Breast epithelium (tissue), 4 donors: Measurements from ENCODE around the gene PRG2. TPM values are rescaled to one million over a fixed set of nuclear protein-coding genes. Genes with fewer than 3 reads are reported as not detected.
A peak's percentile ranks its signal among the peaks of the same experiment; 100 is the strongest.
"Not testable (repeated sequence)": the region's sequence is repeated elsewhere in the genome, so short reads cannot be mapped to it uniquely, and the experiment has no call there.

ENCODE experiments used
- DNase-seq, 2 donors: peaks; one replicate each; pipeline ENCODE4 v3.0.0-alpha.2; 2019; ENCODE audit warnings: low spot score in 2 of 2
- H3K27ac ChIP-seq, 2 donors: fragments of 200-600 bp; sonication (generic) in 1 of 2; one replicate each; pipeline ENCODE4 v1.5.1; 2016 to 2019; ENCODE audit warnings: mild to moderate bottlenecking in 1 of 2
- H3K27me3 ChIP-seq, 2 donors: fragments of 200-600 bp; sonication (generic) in 1 of 2; one replicate each; pipeline versions ENCODE4 v1.5.1 to v1.6.0; 2017 to 2019; ENCODE audit warnings: control low read depth in 1 of 2, mild to moderate bottlenecking in 1 of 2
- H3K36me3 ChIP-seq: fragments of 200-600 bp; one replicate; pipeline ENCODE4 v1.5.1; 2019
- H3K4me1 ChIP-seq, 2 donors: fragments of 200-600 bp; sonication (generic); one replicate each; pipeline ENCODE4 v1.5.1; 2016 to 2019; ENCODE audit warnings: control low read depth in 1 of 2
- H3K4me3 ChIP-seq, 3 donors: fragments of 200-600 bp; sonication (generic); 1 replicate in 2 of 3; 2 replicates in 1 of 3; pipeline ENCODE4 v1.5.1; 2016 to 2019; ENCODE audit warnings: mild to moderate bottlenecking in 3 of 3, moderate library complexity in 2 of 3
- H3K9me3 ChIP-seq, 2 donors: fragments of 200-600 bp; sonication (generic) in 1 of 2; one replicate each; pipeline ENCODE4 v1.5.1; 2016 to 2019; ENCODE audit warnings: control low read depth in 1 of 2
- POLR2A ChIP-seq: fragments of 450-650 bp; IDR thresholded peaks from one replicate; pipeline ENCODE4 v1.6.1; 2016; ENCODE audit warnings: antibody characterized with exemption, mild to moderate bottlenecking, moderate library complexity
- POLR2AphosphoS5 ChIP-seq, 3 donors: sonication (generic); formaldehyde crosslinking; IDR thresholded peaks; one replicate each; pipeline ENCODE4 v1.6.1; 2017; ENCODE audit warnings: antibody characterized with exemption in 3 of 3
- intact Hi-C: fragments of 100-400 bp; cut with DNase I; formaldehyde crosslinking; loops from one replicate; pipeline ENCODE4 v1.15.1; 2023; ENCODE audit warnings: low total_unique reads
- total RNA-seq, 3 donors: library from RNA; depleted of rRNA; stranded (reverse); fragments of >200 nt; gene quantifications; one replicate each; pipeline ENCODE4 v1.1.0, GENCODE V29; 2016
- TF ChIP-seq, protein P1 (sequence below), 3 donors: fragments of 450-650 bp; IDR thresholded peaks; one replicate each; pipeline ENCODE4 v1.5.1; 2016 to 2017; ENCODE audit warnings: antibody characterized with exemption in 3 of 3, mild to moderate bottlenecking in 3 of 3, moderate library complexity in 3 of 3

The PRG2 gene
- total RNA-seq, 3 donors from 2014 or later = 1.1 TPM; not detected in 2

DNA sequence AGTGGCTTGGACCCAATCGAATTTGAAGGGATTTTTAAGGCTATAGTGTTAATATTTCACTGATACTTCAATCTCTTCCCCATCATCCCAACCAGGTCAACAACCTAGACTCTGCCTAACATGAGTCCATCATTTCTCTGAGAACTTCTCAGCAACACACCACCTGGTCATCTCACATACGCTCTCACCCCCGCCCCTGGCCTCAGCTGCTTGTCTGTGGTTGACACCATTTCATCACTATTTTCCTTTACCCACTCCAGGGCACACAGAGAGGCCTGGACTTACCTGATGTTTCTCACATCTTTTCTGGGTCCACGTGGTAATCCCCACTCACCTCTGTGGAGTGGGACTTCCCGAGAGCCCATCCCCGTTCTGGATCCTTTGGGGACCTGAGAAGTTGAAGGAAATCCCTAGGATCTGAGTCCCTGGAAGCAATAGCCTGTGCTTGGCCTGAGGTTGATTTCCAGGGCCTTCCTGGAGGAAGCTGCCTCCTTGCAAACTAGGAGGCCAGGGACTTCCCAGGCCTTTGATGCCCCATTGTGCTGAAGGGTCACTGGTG lies 49.1 kb downstream of the PRG2 start:
- H3K4me3 ChIP-seq = no peak overlapping the region
- H3K4me1 ChIP-seq = no peaks in the 10 kb centered on the region
- H3K27ac ChIP-seq = no peak overlapping the region
- intact Hi-C loops = loop anchor here (10.0 kb wide), 1 partner anchor 113 kb away; no protein-coding TSS in a partner anchor
- H3K36me3 ChIP-seq = no peaks in the 10 kb centered on the region
- no peak for DNase-seq
- no peaks in the 10 kb centered on the region for H3K27me3 ChIP-seq
- H3K9me3 ChIP-seq = no peaks in the 10 kb centered on the region
- TF ChIP-seq POLR2AphosphoS5 (IDR thresholded peaks at IDR 0.05) (no peak), POLR2A (no peak)
- TF ChIP-seq, protein P1, sequence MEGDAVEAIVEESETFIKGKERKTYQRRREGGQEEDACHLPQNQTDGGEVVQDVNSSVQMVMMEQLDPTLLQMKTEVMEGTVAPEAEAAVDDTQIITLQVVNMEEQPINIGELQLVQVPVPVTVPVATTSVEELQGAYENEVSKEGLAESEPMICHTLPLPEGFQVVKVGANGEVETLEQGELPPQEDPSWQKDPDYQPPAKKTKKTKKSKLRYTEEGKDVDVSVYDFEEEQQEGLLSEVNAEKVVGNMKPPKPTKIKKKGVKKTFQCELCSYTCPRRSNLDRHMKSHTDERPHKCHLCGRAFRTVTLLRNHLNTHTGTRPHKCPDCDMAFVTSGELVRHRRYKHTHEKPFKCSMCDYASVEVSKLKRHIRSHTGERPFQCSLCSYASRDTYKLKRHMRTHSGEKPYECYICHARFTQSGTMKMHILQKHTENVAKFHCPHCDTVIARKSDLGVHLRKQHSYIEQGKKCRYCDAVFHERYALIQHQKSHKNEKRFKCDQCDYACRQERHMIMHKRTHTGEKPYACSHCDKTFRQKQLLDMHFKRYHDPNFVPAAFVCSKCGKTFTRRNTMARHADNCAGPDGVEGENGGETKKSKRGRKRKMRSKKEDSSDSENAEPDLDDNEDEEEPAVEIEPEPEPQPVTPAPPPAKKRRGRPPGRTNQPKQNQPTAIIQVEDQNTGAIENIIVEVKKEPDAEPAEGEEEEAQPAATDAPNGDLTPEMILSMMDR (IDR thresholded peaks at IDR 0.05) = no peak

GRCh38 chr11:57340039-57340615 lies 50.3 kb downstream of the PRG2 start:
- Histone ChIP-seq H3K4me1 (no peaks in the 10 kb centered on the region), H3K9me3 (no peaks in the 10 kb centered on the region), H3K27me3 (no peaks in the 10 kb centered on the region), H3K4me3 (no peak overlapping the region), H3K36me3 (no peaks in the 10 kb centered on the region), H3K27ac (no peak overlapping the region)
- DNase-seq = no peak
- TF ChIP-seq POLR2AphosphoS5 (IDR thresholded peaks at IDR 0.05) (no peak), POLR2A (no peak)
- TF ChIP-seq, protein P1 (IDR thresholded peaks at IDR 0.05) = no peak
- intact Hi-C loops = loop anchor here (10.0 kb wide), 1 partner anchor 115 kb away; no protein-coding TSS in a partner anchor

- no peak overlapping the region for H3K27ac ChIP-seq
- no peak for DNase-seq
- no peaks in the 10 kb centered on the region for H3K36me3 ChIP-seq
- H3K9me3 ChIP-seq = no peaks in the 10 kb centered on the region
- no peak overlapping the region for H3K4me3 ChIP-seq
- TF ChIP-seq POLR2A (no peak), POLR2AphosphoS5 (IDR thresholded peaks at IDR 0.05) (no peak)
- TF ChIP-seq, protein P1 (IDR thresholded peaks at IDR 0.05) = no peak
- H3K27me3 ChIP-seq = no peaks in the 10 kb centered on the region
- intact Hi-C loops = no loop called here
- peaks cover 0 to 4% of the 10 kb centered on the region in 2 donors for H3K4me1 ChIP-seq
Measured at GRCh38 chr11:57339328-57339727, 51.1 kb downstream of the PRG2 start.

DNA sequence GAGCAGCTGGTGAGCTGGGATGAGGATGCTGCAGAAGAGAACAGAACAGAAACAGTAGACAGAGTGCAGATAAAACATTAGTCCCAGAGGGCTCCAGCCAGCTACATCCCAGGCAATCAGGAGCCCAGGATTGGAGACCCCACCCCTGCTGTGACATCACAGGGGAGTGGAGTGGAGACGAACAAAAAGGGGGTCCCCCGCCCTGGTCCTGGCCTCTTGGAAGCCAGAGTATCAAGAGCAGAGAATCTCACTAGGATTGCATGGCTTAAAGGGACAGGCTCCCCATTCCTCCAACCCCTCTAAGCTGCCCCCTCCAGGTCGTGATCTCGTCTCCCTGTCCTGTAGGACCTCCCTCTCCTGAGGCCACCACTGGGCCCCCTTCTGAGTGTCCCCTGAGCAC lies 52.3 kb downstream of the PRG2 start, which contains the start of gene P2RX3:
TSS of gene P2RX3 (plus strand) at position 211 of the 400 bp plus-strand sequence. CDS start 199 bp downstream, outside the sequence.
- intact Hi-C loops = no loop called here

DNA sequence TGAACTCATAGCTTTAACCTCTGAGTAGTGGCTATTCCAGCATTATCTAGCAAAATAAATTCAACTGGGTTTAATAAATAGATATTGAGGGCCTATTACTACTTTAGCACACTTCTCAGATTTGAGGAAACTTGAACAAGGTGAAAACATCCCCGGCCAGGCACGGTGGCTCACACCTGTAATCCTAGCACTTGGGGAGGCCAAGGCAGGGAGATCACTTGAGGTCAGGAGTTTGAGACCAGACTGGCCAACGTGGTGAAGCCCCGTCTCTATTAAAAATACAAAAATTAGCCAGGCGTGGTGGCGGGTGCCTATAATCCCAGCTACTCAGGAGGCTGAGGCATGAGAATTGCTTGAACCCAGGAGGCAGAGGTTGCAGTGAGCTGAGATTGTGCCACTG lies 53.6 kb downstream of the PRG2 start:
- DNase-seq, intact Hi-C loops, H3K27me3 ChIP-seq, H3K4me3 ChIP-seq, H3K9me3 ChIP-seq, H3K4me1 ChIP-seq, H3K36me3 ChIP-seq: not testable (repeated sequence)
- H3K27ac ChIP-seq = peak overlapping the region in 1 of 2 donors; percentile 96

More for the DNA sequence above, 52.3 kb downstream of the PRG2 start, which contains the start of gene P2RX3:
- TF ChIP-seq, protein P1 (IDR thresholded peaks at IDR 0.05) = no peak
- no peak for TF ChIP-seq POLR2AphosphoS5 (IDR thresholded peaks at IDR 0.05)
- TF ChIP-seq POLR2A = no peak
- no peaks in the 10 kb centered on the region for H3K9me3 ChIP-seq
- no peaks in the 10 kb centered on the region for H3K27me3 ChIP-seq
- no peak within 1 kb of the TSS for H3K27ac ChIP-seq
- no peak for DNase-seq
- H3K4me1 ChIP-seq = peaks cover 0 to 4% of the 10 kb centered on the region in 2 donors
- no peak within 1 kb of the TSS for H3K4me3 ChIP-seq
- H3K36me3 ChIP-seq = no peaks in the 10 kb centered on the region

Other genes with a start within 250 kb of the PRG2 start
- gene LRRC55, start 208.7 kb downstream of the PRG2 start, total RNA-seq = not detected
- gene APLNR, start 153.4 kb downstream of the PRG2 start, total RNA-seq = 1 to 10 TPM in 1 of 3 donors, under 1 TPM in 2; 0.44 to 3.3 (median 0.80) TPM
- 100 to 1,000 TPM in 1 of 3 donors, 10 to 100 TPM in 2; 79.3 to 111 (median 82.7) TPM for gene TNKS1BP1, start 65.7 kb downstream of the PRG2 start, total RNA-seq
- gene SSRP1, start 54.8 kb downstream of the PRG2 start, total RNA-seq = 10 to 100 TPM; 60.0 to 83.9 (median 76.5) TPM
- gene P2RX3, start 52.3 kb downstream of the PRG2 start, total RNA-seq = not detected
- not detected for gene PRG3, start 9.5 kb downstream of the PRG2 start, total RNA-seq
- 100 to 1,000 TPM; 104 to 130 (median 105) TPM for gene SLC43A3, start 36.5 kb upstream of the PRG2 start, total RNA-seq
- gene RTN4RL2, start 69.9 kb upstream of the PRG2 start, total RNA-seq = 1 to 10 TPM in 2 of 3 donors, under 1 TPM in 1; 0.32 to 2.3 (median 1.8) TPM
- 10 to 100 TPM; 12.0 to 23.4 (median 13.4) TPM for gene SLC43A1, start 125.1 kb upstream of the PRG2 start, total RNA-seq
- 10 to 100 TPM; 37.2 to 56.4 (median 45.9) TPM for gene TIMM10, start 140.1 kb upstream of the PRG2 start, total RNA-seq
- not detected for gene SMTNL1, start 146.9 kb upstream of the PRG2 start, total RNA-seq
- gene UBE2L6, start 177.0 kb upstream of the PRG2 start, total RNA-seq = 10 to 100 TPM; 25.9 to 66.2 (median 48.1) TPM
- 100 to 1,000 TPM; 421 to 823 (median 479) TPM for gene SERPING1, start 207.0 kb upstream of the PRG2 start, total RNA-seq